ENCODE results near the gene LRIG1.

LRIG1 gene

GRCh38 chr3:66489115-66489514 lies 11.7 kb downstream of the LRIG1 start:
- DNase-seq (ENCODE audit: low read depth): no peak

- no peak for DNase-seq (ENCODE audit: low read depth)
Observed at GRCh38 chr3:66488492-66488891, 12.3 kb downstream of the LRIG1 start.

GRCh38 chr3:66487465-66487864 lies 13.4 kb downstream of the LRIG1 start:
- DNase-seq (ENCODE audit: low read depth): no peak

- no peak for DNase-seq (ENCODE audit: low read depth)
Observed at GRCh38 chr3:66486646-66487045, 14.2 kb downstream of the LRIG1 start.

GRCh38 chr3:66486202-66486601 lies 14.6 kb downstream of the LRIG1 start:
- no peak for DNase-seq (ENCODE audit: low read depth)

GRCh38 chr3:66485291-66485968 lies 15.4 kb downstream of the LRIG1 start:
- DNase-seq (ENCODE audit: low read depth): no peak

- no peak for DNase-seq (ENCODE audit: low read depth)
Observed at GRCh38 chr3:66484106-66484844, 16.5 kb downstream of the LRIG1 start.

GRCh38 chr3:66483409-66483906 lies 17.4 kb downstream of the LRIG1 start:
- no peak for DNase-seq (ENCODE audit: low read depth)

GRCh38 chr3:66483006-66483405 lies 17.8 kb downstream of the LRIG1 start:
- no peak for DNase-seq (ENCODE audit: low read depth)

GRCh38 chr3:66482018-66482404 lies 18.8 kb downstream of the LRIG1 start:
- no peak for DNase-seq (ENCODE audit: low read depth)

GRCh38 chr3:66481071-66482017 lies 19.5 kb downstream of the LRIG1 start:
- no peak for DNase-seq (ENCODE audit: low read depth)

GRCh38 chr3:66480666-66481065 lies 20.2 kb downstream of the LRIG1 start:
- DNase-seq (ENCODE audit: low read depth): no peak

GRCh38 chr3:66479532-66479947 lies 21.3 kb downstream of the LRIG1 start:
- DNase-seq (ENCODE audit: low read depth): no peak

GRCh38 chr3:66478960-66479359 lies 21.9 kb downstream of the LRIG1 start:
- DNase-seq (ENCODE audit: low read depth): no peak

GRCh38 chr3:66477856-66478255 lies 23.0 kb downstream of the LRIG1 start:
- no peak for DNase-seq (ENCODE audit: low read depth)

- no peak for DNase-seq (ENCODE audit: low read depth)
Observed at GRCh38 chr3:66476852-66477381, 23.9 kb downstream of the LRIG1 start.

GRCh38 chr3:66475386-66476020 lies 25.3 kb downstream of the LRIG1 start:
- DNase-seq (ENCODE audit: low read depth): no peak

- DNase-seq (ENCODE audit: low read depth): no peak
Observed at GRCh38 chr3:66473692-66474091, 27.1 kb downstream of the LRIG1 start.

GRCh38 chr3:66473181-66473580 lies 27.6 kb downstream of the LRIG1 start:
- DNase-seq (ENCODE audit: low read depth): no peak

- no peak for DNase-seq (ENCODE audit: low read depth)
Observed at GRCh38 chr3:66472313-66473134, 28.3 kb downstream of the LRIG1 start.

All from stimulated activated CD8-positive, alpha-beta memory T cell treated with anti-CD3 and anti-CD28 coated beads, Interleukin-12 subunit alpha, Interleukin-12 subunit beta, amount 100 ng/mL, for 4 hours (primary cell).